Natural killer cell treated with Interleukin-12 subunit alpha and Interleukin-12 subunit beta and Interleukin-15 and Interleukin-18, amount 100 ng/mL, for 72 hours (primary cell): ENCODE measurements around the gene ASMT. TPM values are rescaled to one million over a fixed set of nuclear protein-coding genes. Genes with fewer than 3 reads are reported as not detected.
"Not testable (repeated sequence)": the region's sequence is repeated elsewhere in the genome, so short reads cannot be mapped to it uniquely, and the experiment has no call there.

Experiments
- ATAC-seq, 2 donors: fragments of 150-1000 bp; cut with Tn5 transposase in 1 of 2; sonication (Bioruptor Pico), chemical (Tn5 transposase) in 1 of 2; 2 replicates each; pipeline ENCODE4 v1.10.0; 2021
- DNase-seq: peaks from one replicate; pipeline ENCODE4 v3.0.0; 2022; ENCODE audit warnings: low spot score
- H3K27ac Mint-ChIP-seq, 2 donors: 1 replicate in 1 of 2; 2 replicates in 1 of 2; pipeline ENCODE4 v1.8.0; 2022; ENCODE audit warnings: mixed read lengths in 2 of 2, mild to moderate bottlenecking in 1 of 2, moderate library complexity in 1 of 2
- H3K27me3 Mint-ChIP-seq, 2 donors: 1 replicate in 1 of 2; 2 replicates in 1 of 2; pipeline ENCODE4 v1.8.0; 2022; ENCODE audit warnings: mixed read lengths in 2 of 2
- H3K36me3 Mint-ChIP-seq: one replicate; pipeline ENCODE4 v1.8.0; 2022; ENCODE audit warnings: mixed read lengths
- H3K4me1 Mint-ChIP-seq, 2 donors: 1 replicate in 1 of 2; 2 replicates in 1 of 2; pipeline ENCODE4 v1.8.0; 2022; ENCODE audit warnings: low read depth in 2 of 2, mixed read lengths in 2 of 2, mild to moderate bottlenecking in 1 of 2
- H3K4me3 Mint-ChIP-seq: one replicate; pipeline ENCODE4 v1.8.0; 2022; ENCODE audit warnings: mixed read lengths
- H3K9me3 Mint-ChIP-seq: 2 replicates; pipeline ENCODE4 v1.8.0; 2022; ENCODE audit warnings: mixed read lengths
- total RNA-seq, 2 donors: library from RNA; stranded (reverse); gene quantifications; one replicate each; pipeline ENCODE4 v1.2.3, GENCODE V29; 2022

ASMT gene, protein sequence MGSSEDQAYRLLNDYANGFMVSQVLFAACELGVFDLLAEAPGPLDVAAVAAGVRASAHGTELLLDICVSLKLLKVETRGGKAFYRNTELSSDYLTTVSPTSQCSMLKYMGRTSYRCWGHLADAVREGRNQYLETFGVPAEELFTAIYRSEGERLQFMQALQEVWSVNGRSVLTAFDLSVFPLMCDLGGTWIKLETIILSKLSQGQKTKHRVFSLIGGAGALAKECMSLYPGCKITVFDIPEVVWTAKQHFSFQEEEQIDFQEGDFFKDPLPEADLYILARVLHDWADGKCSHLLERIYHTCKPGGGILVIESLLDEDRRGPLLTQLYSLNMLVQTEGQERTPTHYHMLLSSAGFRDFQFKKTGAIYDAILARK
- total RNA-seq, result 1 to 10 TPM; 1.7 to 1.8 TPM

DNA sequence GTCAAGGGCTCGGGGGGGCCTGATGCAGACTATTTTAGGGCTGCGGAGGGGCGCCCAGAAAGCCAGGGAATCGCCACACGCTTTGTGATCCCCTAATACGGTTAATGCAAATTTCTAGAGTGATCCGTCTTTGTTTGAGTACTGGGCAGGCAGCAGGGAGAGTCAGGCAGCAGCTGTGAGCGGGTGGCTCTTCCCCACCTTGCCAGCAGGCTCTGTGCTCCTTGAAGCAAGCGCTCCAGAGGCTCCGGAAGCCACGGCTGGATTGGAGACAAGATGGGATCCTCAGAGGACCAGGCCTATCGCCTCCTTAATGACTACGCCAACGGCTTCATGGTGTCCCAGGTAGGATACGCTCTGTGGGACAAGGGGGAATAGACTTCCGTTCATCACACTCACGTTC is at the start of gene ASMT:
TSS of gene ASMT (plus strand) at position 133 of the 400 bp plus-strand sequence. CDS start at position 274, 141 bp downstream.
- Mint-ChIP-seq H3K4me3 (no peak within 1 kb of the TSS), H3K27ac (no peak within 1 kb of the TSS), H3K27me3 (no peaks in the 10 kb centered on the region), H3K4me1 (no peaks in the 10 kb centered on the region), H3K36me3 (no peaks in the 10 kb centered on the region), H3K9me3 (no peaks in the 10 kb centered on the region)
- no peak for DNase-seq
- no peak for ATAC-seq

DNA sequence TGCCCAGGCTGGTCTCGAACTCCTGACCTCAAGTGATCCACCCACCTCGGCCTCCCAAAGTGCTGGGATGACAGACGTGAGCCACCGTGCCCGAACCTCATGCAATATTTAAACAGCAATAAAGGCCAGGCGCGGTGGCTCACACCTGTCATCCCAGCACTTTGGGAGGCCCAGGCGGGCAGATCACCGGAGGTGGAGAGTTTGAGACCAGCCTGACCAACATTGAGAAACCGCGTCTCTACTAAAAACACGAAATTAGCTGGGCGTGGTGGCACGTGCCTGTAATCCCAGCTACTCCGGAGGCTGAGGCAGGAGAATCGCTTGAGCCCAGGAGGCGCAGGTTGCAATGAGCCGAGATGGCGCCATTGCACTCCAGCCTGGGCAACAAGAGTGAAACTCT is 40.7 kb upstream of the ASMT start:
- H3K36me3 Mint-ChIP-seq, DNase-seq, ATAC-seq, H3K27me3 Mint-ChIP-seq, H3K27ac Mint-ChIP-seq, H3K4me3 Mint-ChIP-seq, H3K9me3 Mint-ChIP-seq: not testable (repeated sequence)
- peaks cover 12 to 20% of the 10 kb centered on the region in 2 donors for H3K4me1 Mint-ChIP-seq

DNA sequence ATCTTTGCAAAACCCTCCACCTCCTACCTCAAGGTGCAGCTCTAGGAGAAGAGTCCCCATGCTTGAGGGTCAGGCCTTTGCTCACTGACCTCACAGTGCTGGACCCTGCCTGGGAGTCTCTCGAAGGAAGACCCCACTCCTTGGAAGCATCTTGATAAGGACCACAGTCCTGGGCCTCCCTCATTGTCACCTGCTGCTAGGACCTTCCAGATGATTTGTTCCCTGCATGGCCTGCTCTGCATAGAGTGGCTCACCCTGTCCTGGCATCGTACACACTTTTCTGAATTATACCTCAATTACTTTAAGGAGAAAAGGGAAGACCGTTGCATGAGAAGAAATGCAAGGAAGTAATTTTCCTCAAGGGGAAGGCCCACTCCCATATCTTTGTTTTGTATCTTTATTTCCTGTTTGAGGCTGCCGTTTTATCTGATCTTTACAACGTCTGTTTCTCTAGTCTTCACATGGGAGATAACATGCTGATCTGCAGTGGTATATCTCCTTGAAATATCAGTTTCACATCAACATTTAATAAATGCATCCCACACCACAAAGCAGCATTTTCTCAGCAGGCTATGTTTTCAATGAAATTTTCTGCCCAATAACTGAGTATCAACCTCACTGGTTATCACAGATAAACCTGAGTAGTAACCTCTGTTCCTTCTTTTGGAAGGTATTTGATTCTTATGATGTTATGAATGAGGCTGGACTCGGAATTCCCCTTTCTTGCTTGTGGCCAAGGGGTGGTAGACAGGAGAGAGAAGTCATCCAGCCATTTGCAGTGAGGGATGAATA is 38.5 kb upstream of the ASMT start:
- Mint-ChIP-seq H3K27ac (no peak overlapping the region), H3K27me3 (no peaks in the 10 kb centered on the region), H3K9me3 (no peaks in the 10 kb centered on the region), H3K4me1 (peaks cover 4 to 17% of the 10 kb centered on the region in 2 donors), H3K36me3 (no peaks in the 10 kb centered on the region), H3K4me3 (no peak overlapping the region)
- DNase-seq (no peak), ATAC-seq (no peak)

DNA sequence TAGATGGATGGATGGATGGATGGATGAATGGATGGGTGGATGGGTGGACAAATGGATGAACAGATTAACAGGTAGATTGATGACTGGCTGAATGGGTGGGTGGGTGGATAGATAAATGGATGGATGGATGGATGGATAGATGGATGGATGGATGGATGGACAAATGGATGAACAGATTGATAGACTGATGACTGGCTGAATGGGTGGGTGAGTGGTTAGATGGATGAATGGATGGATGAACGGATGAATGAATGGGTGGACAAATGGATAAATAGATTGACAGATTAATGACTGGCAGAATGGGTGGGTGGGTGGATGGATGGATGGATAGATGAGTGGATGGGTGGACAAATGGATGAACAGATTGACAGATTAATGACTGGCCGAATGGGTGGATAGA is 37.0 kb upstream of the ASMT start:
- Mint-ChIP-seq H3K27ac (no peak overlapping the region), H3K4me3 (no peak overlapping the region), H3K36me3 (no peaks in the 10 kb centered on the region), H3K27me3 (no peaks in the 10 kb centered on the region), H3K9me3 (no peaks in the 10 kb centered on the region), H3K4me1 (peaks cover 5 to 22% of the 10 kb centered on the region in 2 donors)
- DNase-seq, result no peak
- no peak for ATAC-seq

DNA sequence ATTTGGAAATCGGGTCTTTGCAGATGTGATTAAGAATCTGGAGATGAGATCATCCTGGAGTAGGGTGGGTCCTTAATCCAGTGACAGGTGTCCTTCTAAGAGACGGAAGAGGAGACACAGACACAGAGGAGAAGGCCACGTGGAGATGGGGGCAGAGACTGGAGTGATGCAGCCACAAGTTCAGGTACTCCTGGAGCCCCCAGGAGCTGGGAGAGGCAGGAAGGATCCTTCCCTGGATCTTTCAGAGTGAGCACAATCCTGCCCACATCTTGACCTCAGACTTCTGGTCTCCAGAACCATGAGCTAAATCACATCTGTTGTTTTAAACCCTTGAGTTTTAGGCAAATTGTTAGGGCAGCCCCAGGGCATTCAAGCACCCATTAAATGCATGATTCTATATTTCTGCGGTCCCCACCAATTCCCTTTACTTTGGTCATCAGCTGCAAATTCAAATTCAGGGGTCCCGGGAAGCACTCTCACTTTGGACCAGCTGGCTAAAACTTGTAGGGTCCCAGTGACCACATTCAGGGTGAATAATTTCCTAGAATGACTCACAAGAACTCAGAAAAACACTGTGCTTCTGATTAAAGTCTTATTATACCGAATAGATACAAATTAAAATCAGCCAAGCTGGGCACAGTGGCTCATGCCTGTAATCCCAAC is 36.2 kb upstream of the ASMT start:
- Mint-ChIP-seq H3K27me3 (no peaks in the 10 kb centered on the region), H3K9me3 (no peaks in the 10 kb centered on the region), H3K36me3 (no peaks in the 10 kb centered on the region), H3K27ac (no peak overlapping the region), H3K4me1 (peaks cover 13 to 30% of the 10 kb centered on the region in 2 donors), H3K4me3 (no peak overlapping the region)
- ATAC-seq (no peak), DNase-seq (no peak)

DNA sequence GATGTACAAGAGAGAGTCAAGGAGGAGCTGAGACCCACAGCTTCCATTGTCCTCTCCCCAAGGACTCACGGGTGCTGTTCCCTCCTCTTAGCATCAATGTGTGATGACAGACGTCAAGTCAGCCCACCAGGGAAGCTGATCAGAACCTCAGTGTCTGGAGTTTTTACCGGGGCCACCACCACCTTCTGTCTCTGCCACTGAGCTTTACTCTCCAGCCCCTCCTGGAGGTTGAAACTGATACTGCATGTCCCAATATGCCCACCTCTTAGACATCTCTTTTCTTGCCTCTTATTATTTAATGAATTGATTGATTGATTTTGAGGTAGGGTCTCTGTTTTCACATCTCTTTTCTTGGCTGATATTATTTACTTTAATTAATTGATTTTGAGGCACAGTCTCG is 33.7 kb upstream of the ASMT start:
- DNase-seq, result no peak
- Mint-ChIP-seq H3K27ac (no peak overlapping the region), H3K4me3 (no peak overlapping the region), H3K27me3 (no peaks in the 10 kb centered on the region), H3K9me3 (no peaks in the 10 kb centered on the region), H3K4me1 (peaks cover 13 to 33% of the 10 kb centered on the region in 2 donors), H3K36me3 (no peaks in the 10 kb centered on the region)
- ATAC-seq, result peak; percentile 72 to 87

DNA sequence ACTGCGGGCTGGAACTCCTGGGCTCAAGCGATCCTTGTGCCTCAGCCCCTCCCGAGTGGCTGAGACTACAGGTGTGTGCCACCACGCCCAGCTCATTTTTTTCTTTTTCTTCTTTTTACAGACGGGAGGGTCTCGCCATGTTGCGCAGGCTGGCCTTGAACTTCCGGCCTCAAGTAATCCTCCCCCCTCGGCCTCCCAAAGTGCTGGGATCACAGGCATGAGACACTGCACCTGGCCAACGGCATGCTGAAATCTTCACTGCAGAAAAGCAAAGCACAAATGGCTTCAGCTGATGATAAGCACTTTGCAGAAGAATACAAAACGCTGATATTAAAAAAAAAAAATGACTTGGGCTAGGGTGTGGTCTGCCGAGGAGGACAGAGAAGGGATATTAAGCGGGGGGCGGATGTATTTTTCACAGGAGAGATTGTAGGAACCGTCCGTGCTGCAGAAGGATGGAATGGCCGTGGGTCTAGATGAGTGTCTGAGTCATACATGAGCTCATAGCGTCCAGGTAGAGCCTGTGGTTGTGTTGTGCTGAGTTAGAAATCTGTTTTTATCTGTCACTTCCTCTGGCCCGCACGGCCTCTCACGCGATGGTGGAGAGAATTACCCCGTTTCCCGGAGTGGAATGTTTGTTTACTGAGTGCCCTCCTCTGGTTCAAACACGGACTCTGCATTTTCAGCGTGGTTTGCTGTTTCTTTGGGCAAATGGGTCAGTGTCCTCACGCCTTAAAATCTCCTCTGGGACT is 32.0 kb upstream of the ASMT start:
- Mint-ChIP-seq H3K4me3 (peak overlapping the region; percentile 73), H3K27ac (peak overlapping the region; percentile 87 to 93)

DNA sequence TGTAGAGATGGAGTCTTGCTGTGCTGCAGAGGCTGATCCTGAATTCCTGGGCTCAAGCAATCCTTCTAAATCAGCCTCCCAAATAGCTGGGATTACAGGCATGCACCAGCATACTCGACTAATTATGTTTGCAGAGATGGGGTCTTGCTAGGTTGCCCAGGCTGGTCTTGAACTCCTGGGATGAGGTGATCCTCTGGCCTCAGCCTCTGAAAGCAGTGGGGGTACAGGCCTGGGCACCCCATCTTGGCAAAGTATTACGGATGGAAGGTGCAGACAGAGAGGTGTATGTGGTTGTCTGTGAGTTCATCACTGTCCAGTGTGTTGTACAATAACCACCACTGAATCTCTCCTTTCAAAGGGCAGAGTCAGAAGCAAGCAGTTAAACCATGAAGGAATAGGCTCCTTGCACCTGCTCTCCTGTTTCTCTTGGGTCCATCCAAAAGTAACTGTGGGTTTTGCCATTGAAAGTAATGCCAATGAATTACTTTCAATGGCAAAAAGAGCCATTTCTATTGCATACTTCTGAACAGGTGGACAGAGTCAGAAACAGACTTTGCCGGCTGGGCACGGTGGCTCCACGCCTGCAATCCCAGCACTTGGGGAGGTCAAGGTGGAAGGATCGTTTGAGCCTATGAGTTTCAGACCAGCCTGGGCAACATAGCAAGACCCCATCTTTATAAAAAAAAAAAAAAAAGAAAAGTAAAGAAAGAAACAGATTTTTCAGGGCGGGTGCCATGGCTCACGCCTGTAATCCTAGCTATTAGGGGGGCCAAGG is 30.4 kb upstream of the ASMT start:
- no peaks in the 10 kb centered on the region for H3K27me3 Mint-ChIP-seq
- DNase-seq, result no peak
- H3K4me1 Mint-ChIP-seq, result peaks cover 13 to 28% of the 10 kb centered on the region in 2 donors
- H3K4me3 Mint-ChIP-seq, result no peak overlapping the region
- H3K36me3 Mint-ChIP-seq, result no peaks in the 10 kb centered on the region
- H3K9me3 Mint-ChIP-seq, result no peaks in the 10 kb centered on the region
- no peak for ATAC-seq
- no peak overlapping the region for H3K27ac Mint-ChIP-seq

More for the DNA sequence above, 32.0 kb upstream of the ASMT start:
- Mint-ChIP-seq H3K9me3 (no peaks in the 10 kb centered on the region), H3K36me3 (no peaks in the 10 kb centered on the region), H3K4me1 (peaks cover 13 to 33% of the 10 kb centered on the region in 2 donors), H3K27me3 (no peaks in the 10 kb centered on the region)
- DNase-seq (no peak), ATAC-seq (peak; percentile 91 to 97)

DNA sequence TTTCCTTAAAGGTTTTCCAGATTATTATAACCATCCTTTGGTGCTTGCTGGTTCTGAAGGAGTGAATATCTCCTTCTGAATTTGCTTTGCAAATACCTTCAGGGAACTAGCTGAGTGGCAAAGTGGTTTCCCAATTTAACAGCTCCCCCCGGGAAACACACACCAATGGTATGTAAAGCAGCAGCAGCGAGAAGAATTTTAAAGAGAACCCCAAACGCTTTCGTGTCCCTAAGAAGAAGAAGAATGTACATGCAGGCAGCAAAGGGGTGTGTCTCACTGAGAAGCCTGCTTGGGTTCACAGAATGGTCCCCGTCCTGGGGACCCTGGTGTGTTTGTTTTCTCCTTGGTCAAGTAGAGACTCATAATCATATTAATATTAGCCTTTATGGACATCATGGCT is 27.7 kb upstream of the ASMT start:
- Mint-ChIP-seq H3K9me3 (no peaks in the 10 kb centered on the region), H3K4me1 (peaks cover 13 to 15% of the 10 kb centered on the region in 2 donors), H3K27me3 (no peaks in the 10 kb centered on the region), H3K36me3 (no peaks in the 10 kb centered on the region), H3K4me3 (no peak overlapping the region), H3K27ac (peak overlapping the region; percentile 38 to 61)
- no peak for DNase-seq
- ATAC-seq, result no peak

DNA sequence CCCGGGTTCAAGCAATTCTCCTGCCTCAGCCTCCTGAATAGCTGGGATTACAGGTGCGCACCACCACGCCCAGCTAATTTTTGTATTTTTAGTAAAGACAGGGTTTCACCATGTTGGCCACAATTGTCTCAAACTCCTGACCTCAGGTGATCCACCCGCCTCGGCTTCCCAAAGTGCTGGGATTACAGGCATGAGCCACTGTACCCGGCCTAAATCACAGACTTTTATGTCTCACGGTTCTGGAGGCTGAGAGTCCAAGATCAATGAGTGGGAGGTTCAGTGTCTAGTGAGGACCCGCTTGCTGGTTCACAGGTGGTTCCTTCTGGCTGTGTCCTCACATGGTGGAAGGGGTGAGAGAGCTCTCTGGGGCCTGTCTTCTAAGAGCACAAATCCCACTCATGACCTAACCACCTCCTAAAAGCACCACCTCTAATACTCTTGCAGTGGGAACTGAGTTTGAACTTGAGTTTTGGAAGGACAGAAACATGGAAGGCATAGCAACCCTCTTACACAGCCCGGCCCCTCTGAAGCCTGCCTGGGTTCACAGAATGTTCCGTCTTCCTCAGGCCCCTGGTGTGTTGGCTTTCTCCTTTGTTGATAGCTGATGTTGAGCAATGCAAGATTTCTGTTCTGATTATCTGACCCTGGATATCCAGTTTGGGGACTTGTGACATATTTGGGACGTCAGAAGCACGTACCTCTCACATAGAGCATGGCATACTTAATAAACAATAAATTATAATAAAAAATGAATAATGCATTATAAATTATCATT is 25.3 kb upstream of the ASMT start:
- Mint-ChIP-seq H3K4me3 (no peak overlapping the region), H3K9me3 (no peaks in the 10 kb centered on the region), H3K4me1 (peaks cover 8 to 20% of the 10 kb centered on the region in 2 donors), H3K27me3 (no peaks in the 10 kb centered on the region), H3K36me3 (no peaks in the 10 kb centered on the region), H3K27ac (peak overlapping the region; percentile 75 to 76)
- no peak for ATAC-seq
- DNase-seq, result no peak

DNA sequence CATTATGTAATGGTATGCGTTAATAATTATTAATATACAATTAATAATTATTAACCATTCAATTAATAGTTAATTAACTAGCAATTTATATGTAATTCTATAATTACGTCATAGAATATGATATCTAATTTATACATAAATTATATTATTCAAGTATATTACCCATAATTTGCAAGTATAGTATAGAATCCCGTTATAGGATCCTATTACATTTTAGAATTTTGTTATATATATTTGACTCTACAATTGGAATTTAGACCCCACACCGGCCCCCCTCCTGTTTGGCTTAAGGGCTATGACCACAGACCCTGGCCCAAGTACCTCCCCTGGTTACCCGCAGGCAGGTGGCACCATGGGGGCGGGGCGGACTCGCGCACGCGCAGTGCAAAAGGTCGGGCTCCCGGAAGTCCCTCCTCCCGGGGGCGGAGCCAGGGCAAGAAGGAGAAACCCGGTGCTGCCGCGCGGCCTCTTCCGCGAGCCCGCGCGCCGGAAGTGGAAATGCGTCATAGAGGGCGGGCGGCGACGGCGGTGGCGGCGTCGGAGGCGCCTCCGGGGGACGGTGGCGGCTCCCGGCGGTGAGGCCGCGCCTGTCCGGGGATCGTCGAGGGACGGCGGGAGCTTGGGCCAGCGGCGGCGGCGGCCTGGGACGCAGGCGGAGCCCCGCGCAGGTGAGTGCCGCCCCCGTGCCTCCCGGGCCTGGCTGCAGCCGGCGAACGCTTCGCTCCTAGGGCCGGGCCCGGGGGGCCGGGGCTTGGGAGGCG is 23.6 kb upstream of the ASMT start, which contains the start of gene AKAP17A:
TSS of gene AKAP17A (plus strand) at position 503 of the 761 bp plus-strand sequence. CDS start 1,859 bp downstream, outside the sequence.
- no peaks in the 10 kb centered on the region for H3K27me3 Mint-ChIP-seq
- peak; percentile 95 to 97 for ATAC-seq
- H3K36me3 Mint-ChIP-seq, result peaks cover 6% of the 10 kb centered on the region

More for the DNA sequence above, 23.6 kb upstream of the ASMT start, which contains the start of gene AKAP17A:
- peak within 1 kb of the TSS; percentile 96 for H3K4me3 Mint-ChIP-seq
- H3K27ac Mint-ChIP-seq, result peak within 1 kb of the TSS; percentile 76 to 91
- H3K4me1 Mint-ChIP-seq, result peaks cover 8 to 24% of the 10 kb centered on the region in 2 donors
- DNase-seq, result peak; percentile 97
- H3K9me3 Mint-ChIP-seq, result no peaks in the 10 kb centered on the region
